ENCODE measurements around the gene CFAP58.

The CFAP58 gene

DNA sequence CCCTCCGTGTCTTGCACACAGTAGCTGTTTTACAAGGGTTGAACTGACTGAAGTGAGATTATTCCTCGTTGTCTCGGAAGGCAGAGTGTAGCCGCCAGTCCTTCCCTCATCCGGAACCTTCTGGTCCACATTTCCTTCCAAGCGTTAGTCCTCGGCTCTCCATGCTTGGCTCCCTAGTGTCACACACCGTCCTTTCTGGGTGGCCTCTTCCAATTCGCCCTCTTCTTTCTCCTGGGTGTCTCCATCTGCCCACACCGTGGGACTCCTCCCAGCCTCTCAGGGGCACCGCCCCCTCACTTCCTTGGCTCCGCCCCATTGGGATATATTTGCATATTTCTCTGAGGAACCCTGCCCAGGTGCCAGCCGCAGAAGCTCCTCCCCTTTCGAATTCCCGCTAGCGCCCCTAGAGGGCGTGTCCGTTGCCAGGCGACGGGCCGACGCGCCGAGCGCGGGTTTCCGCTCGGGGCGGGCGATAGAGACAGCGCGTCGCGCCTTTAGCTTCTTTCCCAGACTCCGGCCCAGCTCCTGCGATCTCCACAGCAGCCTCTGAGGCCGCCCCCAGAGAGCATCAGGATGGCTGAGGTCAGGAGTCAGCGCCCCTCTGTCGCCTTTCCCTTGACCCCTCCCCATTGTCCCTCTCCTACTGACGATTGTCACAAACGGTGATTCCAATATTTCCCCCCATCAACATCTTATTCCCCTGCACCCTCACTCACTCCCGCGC is at the start of gene CFAP58:
TSS of gene CFAP58 (plus strand) at position 509 of the 724 bp plus-strand sequence. CDS start at position 574, 65 bp downstream.
- peak; percentile 25 for DNase-seq

GRCh38 chr10:104304356-104304745 is 49.3 kb upstream of the CFAP58 start:
- DNase-seq = no peak

DNA sequence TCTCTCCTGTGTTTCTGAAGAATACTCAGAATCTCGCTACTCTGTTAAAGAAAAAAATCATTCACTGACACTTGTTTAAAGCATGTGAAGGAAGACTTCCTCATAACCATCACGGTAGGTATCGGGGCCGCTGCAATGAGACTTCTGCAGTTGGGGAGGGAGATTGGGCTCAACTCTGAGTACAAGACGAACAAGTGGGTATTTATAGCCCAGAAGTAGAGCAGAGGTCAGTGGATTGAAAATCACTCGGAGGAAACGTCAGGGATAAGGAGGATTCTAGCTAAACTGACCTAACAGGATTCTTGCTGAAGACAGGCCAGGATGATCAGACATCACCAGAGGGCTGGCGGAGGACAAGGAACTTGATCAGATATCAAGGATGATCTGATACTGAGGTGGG is 48.7 kb upstream of the CFAP58 start:
- DNase-seq = no peak

DNA sequence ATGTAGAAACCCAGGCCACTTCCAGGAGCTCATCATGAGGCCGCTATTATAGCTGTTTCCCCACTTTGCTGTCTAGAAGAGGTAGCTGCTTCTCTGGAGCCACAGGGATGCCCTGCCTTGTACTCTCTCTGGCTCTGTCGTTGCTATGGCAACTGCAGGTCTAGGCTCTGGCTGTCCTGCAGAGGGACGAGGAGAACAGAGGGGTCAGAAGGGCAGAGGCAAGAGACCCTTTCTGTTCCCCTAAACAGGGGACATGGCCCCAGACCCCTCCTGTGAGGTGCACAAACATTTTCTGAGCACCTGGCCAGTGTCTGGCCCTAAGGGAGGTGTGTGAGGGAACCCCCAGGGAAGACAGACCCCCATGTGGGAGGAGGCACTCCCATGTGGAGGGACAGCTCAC is 46.7 kb upstream of the CFAP58 start:
- DNase-seq = no peak

- no peak for DNase-seq
Observed at GRCh38 chr10:104307576-104308438, 45.8 kb upstream of the CFAP58 start.

DNA sequence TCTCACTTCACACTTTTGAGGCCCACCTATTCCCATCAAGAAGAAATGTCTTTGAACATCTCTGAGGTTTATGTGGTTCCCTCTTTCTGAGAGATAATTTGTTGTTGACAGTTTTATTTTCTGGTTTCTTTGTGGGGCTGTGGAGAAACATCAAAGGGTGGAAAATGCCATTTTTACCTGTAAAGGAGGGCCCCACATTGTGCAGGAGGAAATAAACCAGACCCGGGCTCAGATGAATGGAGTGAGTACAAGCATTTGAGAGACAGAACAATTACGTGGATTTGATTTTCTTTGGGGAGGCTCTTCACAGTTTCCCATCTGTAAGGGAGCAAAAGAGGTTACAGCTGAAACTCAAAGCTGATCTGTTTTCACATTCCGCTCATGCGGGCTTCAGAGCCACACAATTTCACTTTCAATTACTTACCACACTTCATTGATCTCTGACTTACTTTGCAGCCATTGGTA is 45.2 kb upstream of the CFAP58 start:
- no peak for DNase-seq

DNA sequence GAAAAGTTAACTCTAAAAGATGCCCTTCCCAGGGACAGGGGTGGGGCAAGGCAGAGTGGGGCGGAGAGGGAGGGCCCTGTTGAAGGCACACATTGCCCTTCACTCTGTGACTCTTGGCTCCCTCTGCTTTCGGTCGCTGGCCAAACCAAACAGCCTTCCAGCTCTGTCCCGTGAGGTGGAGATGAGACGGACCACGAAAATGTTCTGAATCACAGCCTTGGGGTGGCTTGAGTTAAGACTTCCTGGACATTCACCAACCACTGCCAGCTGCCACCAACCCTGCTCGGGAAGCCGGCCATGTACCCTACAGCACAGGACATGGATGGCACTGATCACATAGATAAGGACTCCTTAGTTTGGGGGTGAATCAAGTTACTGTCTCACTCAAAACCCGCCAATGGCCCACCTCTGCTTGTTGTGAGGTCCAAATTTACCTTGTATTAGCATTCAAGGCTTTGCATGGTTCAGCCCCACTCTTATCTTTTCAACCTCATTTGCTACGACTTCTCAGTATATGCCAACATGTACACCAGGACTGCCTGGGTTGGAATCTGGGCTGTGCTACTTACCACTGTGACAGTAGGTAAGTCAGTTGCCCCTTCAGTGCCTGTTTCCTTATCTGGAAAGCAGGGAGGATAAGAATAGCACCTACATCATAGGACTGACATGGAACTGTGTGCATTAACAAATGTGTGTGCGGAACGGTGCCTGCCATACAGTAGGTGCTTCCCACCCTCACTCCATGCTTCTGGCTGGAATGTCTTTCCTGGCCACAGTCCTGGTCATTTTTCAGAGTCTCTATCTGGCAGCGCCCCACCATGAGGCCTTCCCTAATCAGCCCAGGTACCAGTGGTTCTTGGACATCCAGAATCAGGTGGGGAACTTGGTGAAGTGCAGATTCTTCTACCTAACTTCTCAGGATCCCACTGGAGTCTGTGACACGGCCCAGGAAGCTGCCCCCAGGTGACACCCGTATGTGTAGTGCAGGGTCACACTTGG is 43.4 kb upstream of the CFAP58 start:
- DNase-seq = no peak

DNA sequence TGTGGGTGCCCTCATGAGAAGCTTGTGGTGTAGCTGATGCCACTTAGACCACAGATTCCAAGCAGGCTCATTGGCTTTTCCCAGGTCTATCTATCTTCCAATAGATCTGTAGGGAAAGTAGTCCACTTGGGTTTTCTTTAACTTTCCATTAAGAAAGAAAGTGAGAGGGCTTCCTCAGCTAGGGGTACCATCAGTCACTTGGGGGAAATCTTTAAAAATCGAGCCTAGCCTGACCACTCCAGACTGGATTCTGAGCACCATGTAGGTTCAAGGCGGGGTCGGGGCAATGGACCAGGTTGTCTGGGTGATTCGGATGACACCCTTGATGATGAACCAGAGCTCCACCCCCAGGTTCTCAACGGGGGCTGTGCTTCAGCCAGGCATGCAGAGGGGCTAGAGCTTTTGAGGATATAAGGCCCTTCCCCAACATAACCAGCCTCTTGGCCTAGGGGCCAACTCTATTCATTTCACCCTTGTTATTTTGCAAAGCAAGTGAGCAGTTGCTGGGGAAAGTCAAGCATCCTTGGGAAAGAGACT is 42.4 kb upstream of the CFAP58 start:
- DNase-seq = no peak

DNA sequence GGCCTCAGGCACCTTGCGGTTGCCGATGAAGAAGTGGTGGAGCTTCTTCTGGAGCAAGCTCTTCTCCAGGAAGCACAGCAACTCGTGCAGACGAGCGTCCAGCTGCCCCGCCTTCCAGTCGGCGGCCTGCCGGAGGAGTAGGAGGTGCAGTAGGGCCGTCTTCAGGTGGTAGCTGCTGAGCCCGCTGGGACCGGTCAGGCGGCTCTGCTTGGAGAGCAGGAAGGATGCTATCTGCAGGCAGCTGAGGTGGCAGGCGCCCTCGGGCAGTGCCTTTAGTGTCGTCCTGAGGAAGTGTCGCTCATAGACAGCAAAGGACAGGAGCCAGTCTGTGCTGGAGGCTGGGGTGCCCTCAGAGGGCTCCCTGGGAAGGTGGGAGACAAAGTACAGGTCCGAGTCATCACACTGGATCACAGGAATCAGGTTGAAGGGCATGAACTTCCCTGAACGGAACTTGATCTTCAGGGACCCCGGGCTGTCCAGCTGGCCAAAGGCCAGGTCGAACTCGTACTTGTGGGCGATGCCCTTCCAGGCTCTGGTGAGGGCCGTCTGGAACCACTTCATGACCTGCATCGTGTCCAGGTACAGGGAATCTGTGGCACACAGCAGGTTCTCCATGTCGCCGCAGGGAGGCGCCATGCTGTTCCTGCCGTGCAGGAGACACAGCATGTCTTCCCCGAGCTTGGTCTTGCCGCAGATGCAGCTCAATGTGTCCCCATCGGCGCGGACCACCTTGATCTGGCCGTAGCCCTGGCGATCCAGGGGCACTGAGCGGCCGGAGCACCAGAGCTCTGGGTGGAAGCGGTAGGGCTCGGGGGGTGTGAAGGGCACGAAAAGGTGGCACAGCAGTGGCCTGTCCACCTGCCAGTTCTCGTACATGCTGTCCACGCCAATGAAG is 38.8 kb upstream of the CFAP58 start:
- DNase-seq = no peak

- DNase-seq = no peak
Observed at GRCh38 chr10:104315486-104315921, 38.1 kb upstream of the CFAP58 start.

DNA sequence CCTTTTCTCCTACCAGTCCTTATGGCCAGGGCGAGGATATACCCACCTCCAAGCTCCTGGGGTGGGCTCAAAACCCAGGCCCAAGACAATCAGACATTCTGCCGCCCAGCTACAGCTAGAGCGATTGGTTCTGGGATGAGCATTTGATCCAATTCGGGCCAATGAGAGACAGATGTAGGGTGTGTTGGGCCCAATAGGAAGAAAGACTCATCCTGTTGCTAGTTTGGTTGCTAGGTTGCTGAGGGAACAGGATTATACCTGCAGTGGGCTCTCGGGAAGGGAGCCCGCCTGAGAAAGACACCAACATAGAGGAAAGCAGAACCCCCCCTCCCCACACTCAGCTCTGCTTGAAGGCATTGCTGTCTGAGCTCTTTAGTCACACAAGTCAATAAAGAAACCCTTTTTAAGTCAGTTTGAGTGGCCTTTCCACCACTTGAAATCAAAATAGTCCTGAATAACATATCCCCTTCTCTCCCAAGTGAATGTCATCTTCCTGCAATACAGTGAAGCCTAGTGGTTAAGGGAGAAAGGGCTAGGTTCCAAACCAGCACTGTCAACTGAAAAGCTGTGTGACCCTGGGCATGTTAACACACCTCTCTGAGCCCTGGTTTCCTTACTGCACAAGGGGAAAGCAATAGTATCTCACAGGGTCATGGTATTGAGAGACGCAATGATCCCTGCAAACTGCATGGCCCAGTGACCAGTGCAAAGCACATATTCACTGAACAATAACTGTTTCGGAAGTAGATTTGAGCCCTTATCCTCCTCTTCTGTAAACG is 37.1 kb upstream of the CFAP58 start:
- DNase-seq = no peak

DNA sequence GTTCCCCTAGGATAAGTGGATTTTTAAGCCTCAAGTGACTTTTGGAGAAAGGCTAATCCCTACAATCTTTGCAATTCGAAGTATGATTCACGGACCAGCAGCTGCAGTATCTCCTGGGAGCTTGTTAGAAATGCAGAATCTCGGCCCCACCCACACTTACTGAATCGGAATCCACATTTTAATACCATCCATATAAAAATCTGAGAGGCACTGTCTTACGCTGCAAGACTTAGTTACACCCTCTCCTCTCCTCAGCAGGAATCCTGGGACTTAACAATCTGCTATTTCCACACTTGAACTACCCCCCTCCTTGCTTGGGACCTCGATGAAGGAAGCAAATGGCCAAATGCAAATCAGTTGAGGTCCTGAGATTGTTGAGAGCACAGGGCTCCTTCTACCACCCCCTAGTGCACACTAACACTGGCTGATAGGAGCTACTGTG is 36.3 kb upstream of the CFAP58 start:
- no peak for DNase-seq

- no peak for DNase-seq
Observed at GRCh38 chr10:104317726-104318299, 35.8 kb upstream of the CFAP58 start.

DNA sequence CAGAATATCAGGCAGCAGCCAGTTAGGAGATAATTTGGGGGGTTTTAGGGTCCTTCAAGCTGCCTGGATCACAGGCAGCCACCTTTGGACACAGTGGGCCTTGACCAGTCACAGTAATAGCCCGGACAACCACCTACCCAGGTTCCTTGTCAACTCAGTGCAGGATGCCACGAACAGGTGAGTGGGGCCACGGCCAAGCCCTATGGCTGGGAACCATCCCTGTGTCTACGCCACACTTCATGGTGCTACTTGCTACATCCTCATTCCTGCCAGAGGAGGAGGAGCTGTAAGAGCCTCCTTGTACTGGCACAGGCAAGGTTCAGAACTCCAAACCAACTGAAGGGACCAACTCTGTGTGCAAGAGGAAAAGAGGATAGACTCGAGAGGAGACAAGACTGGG is 35.3 kb upstream of the CFAP58 start:
- DNase-seq = no peak

GRCh38 chr10:104318810-104319741 is 34.6 kb upstream of the CFAP58 start:
- no peak for DNase-seq

DNA sequence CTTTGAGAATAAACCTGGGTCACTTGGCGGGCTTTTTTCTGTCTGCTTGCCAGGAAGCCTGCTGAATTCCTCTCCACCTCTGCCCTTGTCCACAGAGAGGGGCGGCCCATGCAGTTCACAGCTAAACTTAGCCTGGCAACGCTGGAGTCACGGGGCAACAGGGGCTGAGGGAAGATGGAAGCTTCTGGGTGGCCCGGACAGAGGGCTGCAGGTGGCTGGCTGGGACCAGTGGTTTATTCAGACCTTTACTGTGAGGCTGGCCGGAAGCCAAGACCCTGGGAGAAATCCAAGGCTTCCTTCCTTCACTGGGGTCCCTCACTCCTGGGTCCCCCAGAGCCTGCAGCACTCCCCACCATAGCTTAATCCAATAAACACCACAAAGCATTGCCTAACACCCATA is 32.4 kb upstream of the CFAP58 start:
- no peak for DNase-seq

DNA sequence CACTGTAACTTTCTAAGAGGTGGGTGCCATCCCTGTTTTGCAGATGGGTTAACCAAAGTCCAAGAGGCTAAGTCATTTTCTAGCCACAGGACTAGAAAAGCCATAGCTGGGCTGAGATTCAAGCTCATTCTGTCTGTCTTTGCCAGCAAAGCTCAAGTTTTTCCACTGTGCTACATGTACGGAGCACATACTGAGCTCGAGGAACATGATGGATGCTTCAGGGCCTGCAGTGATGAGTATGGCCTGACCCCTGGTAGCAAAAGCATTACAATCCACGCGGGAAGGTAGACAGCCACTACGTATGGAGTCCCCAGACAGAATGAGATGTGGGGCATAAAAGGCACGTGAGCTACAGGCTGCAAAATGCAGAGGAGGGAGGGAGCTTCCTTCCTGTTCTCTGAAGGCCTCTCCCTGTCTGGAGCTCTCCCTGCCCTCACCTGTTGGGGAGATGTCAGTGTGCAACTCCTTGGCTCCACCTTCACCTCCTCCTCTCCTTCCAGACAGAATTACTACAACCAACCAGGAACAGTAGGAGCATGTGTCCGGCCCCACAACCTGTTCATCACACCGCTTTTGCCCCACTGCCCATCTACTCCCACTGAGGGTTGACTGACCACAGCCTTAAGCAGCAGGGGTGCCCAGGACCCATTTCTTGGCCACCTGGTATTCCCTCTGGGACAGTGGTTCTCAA is 31.8 kb upstream of the CFAP58 start:
- DNase-seq = no peak

- no peak for DNase-seq
Observed at GRCh38 chr10:104322416-104322782, 31.2 kb upstream of the CFAP58 start.

All from NCI-H2029 treated with DMSO at 0.1 percent for 48 hours (cell line).